H9 (cell line): ENCODE results near the gene DMAC2. TPM values are rescaled to one million over a fixed set of nuclear protein-coding genes. Genes with fewer than 3 reads are reported as not detected.

ENCODE experiments used
- DNase-seq: peaks from one replicate; pipeline ENCODE4 v3.0.0-alpha.2; 2017
- H2AFZ ChIP-seq: one replicate; pipeline ENCODE4 v1.6.1; 2013; ENCODE audit warnings: mild to moderate bottlenecking, low read length, control low read depth, moderate library complexity
- H2AK5ac ChIP-seq: 2 replicates; pipeline ENCODE4 v1.6.1; 2013; ENCODE audit warnings: low read length, control low read depth, mixed read lengths; ENCODE audit not compliant: insufficient read length
- H2BK120ac ChIP-seq: one replicate; pipeline ENCODE4 v1.6.1; 2013; ENCODE audit warnings: low read depth, mild to moderate bottlenecking, low read length, control low read depth, inconsistent platforms; ENCODE audit not compliant: poor library complexity, severe bottlenecking
- H2BK12ac ChIP-seq: 2 replicates; pipeline ENCODE4 v1.6.1; 2013; ENCODE audit warnings: low read length, control low read depth, mixed read lengths, low read depth; ENCODE audit not compliant: insufficient read length
- H2BK15ac ChIP-seq: 2 replicates; pipeline ENCODE4 v1.6.1; 2013; ENCODE audit warnings: low read depth, low read length, control low read depth
- H2BK20ac ChIP-seq: one replicate; pipeline ENCODE4 v1.6.1; 2013; ENCODE audit warnings: low read depth, mild to moderate bottlenecking, low read length, control low read depth, inconsistent platforms; ENCODE audit not compliant: poor library complexity, severe bottlenecking
- H2BK5ac ChIP-seq: 2 replicates; pipeline ENCODE4 v1.6.1; 2013; ENCODE audit warnings: low read length, control low read depth, mixed read lengths; ENCODE audit not compliant: insufficient read length
- H3K14ac ChIP-seq: 2 replicates; pipeline ENCODE4 v1.6.1; 2013; ENCODE audit warnings: low read length, control low read depth; ENCODE audit not compliant: insufficient read depth
- H3K18ac ChIP-seq: 2 replicates; pipeline ENCODE4 v1.6.1; 2013; ENCODE audit warnings: low read depth, mild to moderate bottlenecking, mixed read lengths, low read length, control low read depth; ENCODE audit not compliant: insufficient read length
- H3K23ac ChIP-seq: 2 replicates; pipeline ENCODE4 v1.6.1; 2013; ENCODE audit warnings: low read length, control low read depth, mixed read lengths, low read depth; ENCODE audit not compliant: insufficient read length
- H3K23me2 ChIP-seq: 2 replicates; pipeline ENCODE4 v1.6.1; 2013; ENCODE audit warnings: low read depth, mild to moderate bottlenecking, mixed read lengths, low read length, control low read depth; ENCODE audit not compliant: insufficient read length, poor library complexity, severe bottlenecking
- H3K27ac ChIP-seq: 2 replicates; pipeline ENCODE4 v1.5.1; 2013; ENCODE audit warnings: low read length, control low read depth, mixed read lengths, low read depth; ENCODE audit not compliant: insufficient read length
- H3K27me3 ChIP-seq: 2 replicates; pipeline ENCODE4 v1.6.1; 2013; ENCODE audit warnings: low read length, control low read depth, inconsistent platforms; ENCODE audit not compliant: insufficient read depth
- H3K4ac ChIP-seq: 2 replicates; pipeline ENCODE4 v1.6.1; 2013; ENCODE audit warnings: low read depth, mild to moderate bottlenecking, control low read depth, inconsistent platforms, low read length, moderate library complexity
- H3K4me1 ChIP-seq: 2 replicates; pipeline ENCODE4 v1.6.1; 2013; ENCODE audit warnings: low read length, control low read depth, inconsistent platforms; ENCODE audit not compliant: insufficient read depth
- H3K4me2 ChIP-seq: 2 replicates; pipeline ENCODE4 v1.6.1; 2013; ENCODE audit warnings: low read length, control low read depth, mixed read lengths; ENCODE audit not compliant: insufficient read length, insufficient read depth
- H3K56ac ChIP-seq: 2 replicates; pipeline ENCODE4 v1.6.1; 2013; ENCODE audit warnings: low read depth, mild to moderate bottlenecking, mixed read lengths, low read length, control low read depth; ENCODE audit not compliant: insufficient read length
- H3K79me1 ChIP-seq: 2 replicates; pipeline ENCODE4 v1.6.1; 2013; ENCODE audit warnings: low read depth, mild to moderate bottlenecking, moderate library complexity, low read length, control low read depth, inconsistent platforms; ENCODE audit not compliant: insufficient read depth, poor library complexity, severe bottlenecking
- H3K79me2 ChIP-seq: 2 replicates; pipeline ENCODE4 v1.6.1; 2013; ENCODE audit warnings: low read length, control low read depth, inconsistent platforms; ENCODE audit not compliant: insufficient read depth
- H3K9ac ChIP-seq: 2 replicates; pipeline ENCODE4 v1.6.1; 2013; ENCODE audit warnings: low read length, control low read depth, mixed read lengths; ENCODE audit not compliant: insufficient read length; ENCODE audit errors: extremely low read depth
- H3K9me3 ChIP-seq: one replicate; pipeline ENCODE4 v1.6.1; 2013; ENCODE audit warnings: low read depth, low read length, inconsistent platforms; ENCODE audit not compliant: control insufficient read depth
- H3T11ph ChIP-seq: one replicate; pipeline ENCODE4 v1.6.1; 2013; ENCODE audit warnings: mild to moderate bottlenecking, low read length, control low read depth, inconsistent platforms
- H4K20me1 ChIP-seq: one replicate; pipeline ENCODE4 v1.6.1; 2013; ENCODE audit not compliant: control insufficient read depth, insufficient read length, insufficient read depth
- H4K5ac ChIP-seq: 2 replicates; pipeline ENCODE4 v1.6.1; 2013; ENCODE audit warnings: low read depth, mild to moderate bottlenecking, mixed read lengths, low read length, control low read depth; ENCODE audit not compliant: insufficient read length
- H4K8ac ChIP-seq: replicated peaks from 2 replicates; pipeline ENCODE4 v1.6.1; 2013; ENCODE audit warnings: low read length, control low read depth, mixed read lengths, low read depth; ENCODE audit not compliant: insufficient read length
- H4K91ac ChIP-seq: 2 replicates; pipeline ENCODE4 v1.6.1; 2013; ENCODE audit warnings: low read depth, mild to moderate bottlenecking, moderate library complexity, mixed read lengths, low read length, control low read depth; ENCODE audit not compliant: insufficient read length
- H3K27ac Mint-ChIP-seq, 3 experiments: 2 replicates in 2 of 3; 3 replicates in 1 of 3; pipeline ENCODE4 v1.8.0; 2020 to 2021; ENCODE audit warnings: mixed read lengths in 3 of 3, mild to moderate bottlenecking in 1 of 3, moderate library complexity in 1 of 3
- H3K27me3 Mint-ChIP-seq: 2 replicates; pipeline ENCODE4 v1.8.0; 2021; ENCODE audit warnings: low read depth, mild to moderate bottlenecking, moderate library complexity, mixed read lengths
- H3K36me3 Mint-ChIP-seq, 3 experiments: 2 replicates in 2 of 3; 3 replicates in 1 of 3; pipeline ENCODE4 v1.8.0; 2020 to 2021; ENCODE audit warnings: low read depth in 3 of 3, mixed read lengths in 3 of 3; ENCODE audit not compliant: insufficient read depth in 1 of 3
- H3K4me1 Mint-ChIP-seq, 2 experiments: 2 replicates each; pipeline ENCODE4 v1.8.0; 2020; ENCODE audit warnings: mixed read lengths in 2 of 2
- H3K4me3 Mint-ChIP-seq, 2 experiments: 2 replicates in 1 of 2; 3 replicates in 1 of 2; pipeline ENCODE4 v1.8.0; 2020 to 2021; ENCODE audit warnings: mild to moderate bottlenecking in 2 of 2, mixed read lengths in 2 of 2, moderate library complexity in 1 of 2
- H3K9me3 Mint-ChIP-seq, 2 experiments: 2 replicates in 1 of 2; 3 replicates in 1 of 2; pipeline ENCODE4 v1.8.0; 2020; ENCODE audit warnings: mild to moderate bottlenecking in 2 of 2, mixed read lengths in 2 of 2, moderate library complexity in 1 of 2
- WGBS: extraction: QIAGEN DNeasy Blood & Tissue Kit; methylation state at CpG from one replicate; pipeline ENCODE4 v1.1.7; 2013; ENCODE audit warnings: missing lambda C conversion rate, low lambda C conversion rate, mixed read lengths; ENCODE audit not compliant: insufficient read length; ENCODE audit errors: extremely low coverage; 5-methylcytosine and 5-hydroxymethylcytosine counted together
- total RNA-seq: library from RNA; stranded (reverse); gene quantifications from 2 replicates; pipeline ENCODE4 v1.2.1, GENCODE V29; 2021
- TF ChIP-seq, protein P1 (sequence below): fragments of 200-600 bp; sonication (generic); conservative IDR thresholded peaks from 3 replicates; pipeline ENCODE4 v1.8.0; 2021; ENCODE audit warnings: antibody characterized with exemption, mild to moderate bottlenecking

The DMAC2 gene
- total RNA-seq, 1 experiment from 2014 or later, result 70.5 TPM

GRCh38 chr19:41391618-41392017 is 48.1 kb downstream of the DMAC2 start:
- H2AFZ ChIP-seq, result no peak overlapping the region
- no peak overlapping the region for H3K4me2 ChIP-seq
- H3K27me3 ChIP-seq, result no peaks in the 10 kb centered on the region
- H3K4me1 ChIP-seq, result no peaks in the 10 kb centered on the region
- no peak overlapping the region for H2BK5ac ChIP-seq
- H4K91ac ChIP-seq, result no peak overlapping the region
- no peak overlapping the region for H2BK120ac ChIP-seq
- H3K18ac ChIP-seq, result no peak overlapping the region
- H3K23me2 ChIP-seq, result no peaks in the 10 kb centered on the region
- Mint-ChIP-seq H3K9me3 (no peaks in the 10 kb centered on the region), H3K4me1 (peaks cover 11% of the 10 kb centered on the region in 2 experiments), H3K27me3 (no peaks in the 10 kb centered on the region), H3K27ac (no peak overlapping the region; a peak in 1 of 7 replicates), H3K4me3 (no peak overlapping the region), H3K36me3 (peaks cover 2 to 62% (median 23%) of the 10 kb centered on the region in 3 experiments; a peak in 5 of 7 replicates)
- no peak overlapping the region for H3K14ac ChIP-seq
- H4K5ac ChIP-seq, result no peak overlapping the region
- no peak overlapping the region for H2AK5ac ChIP-seq
- no peaks in the 10 kb centered on the region for H3K79me2 ChIP-seq
- no peak overlapping the region for H2BK15ac ChIP-seq
- no peak overlapping the region for H3K9ac ChIP-seq
- H3K9me3 ChIP-seq, result no peaks in the 10 kb centered on the region
- no peak overlapping the region for H4K8ac ChIP-seq
- H2BK12ac ChIP-seq, result no peak overlapping the region
- DNase-seq, result no peak
- H3K27ac ChIP-seq, result no peak overlapping the region
- no CpG with 5 or more reads among the region's 11 CpGs for WGBS
- H3K56ac ChIP-seq, result no peak overlapping the region
- no peak overlapping the region for H3K4ac ChIP-seq
- H3K79me1 ChIP-seq, result no peaks in the 10 kb centered on the region
- H4K20me1 ChIP-seq, result no peaks in the 10 kb centered on the region
- TF ChIP-seq, protein P1, sequence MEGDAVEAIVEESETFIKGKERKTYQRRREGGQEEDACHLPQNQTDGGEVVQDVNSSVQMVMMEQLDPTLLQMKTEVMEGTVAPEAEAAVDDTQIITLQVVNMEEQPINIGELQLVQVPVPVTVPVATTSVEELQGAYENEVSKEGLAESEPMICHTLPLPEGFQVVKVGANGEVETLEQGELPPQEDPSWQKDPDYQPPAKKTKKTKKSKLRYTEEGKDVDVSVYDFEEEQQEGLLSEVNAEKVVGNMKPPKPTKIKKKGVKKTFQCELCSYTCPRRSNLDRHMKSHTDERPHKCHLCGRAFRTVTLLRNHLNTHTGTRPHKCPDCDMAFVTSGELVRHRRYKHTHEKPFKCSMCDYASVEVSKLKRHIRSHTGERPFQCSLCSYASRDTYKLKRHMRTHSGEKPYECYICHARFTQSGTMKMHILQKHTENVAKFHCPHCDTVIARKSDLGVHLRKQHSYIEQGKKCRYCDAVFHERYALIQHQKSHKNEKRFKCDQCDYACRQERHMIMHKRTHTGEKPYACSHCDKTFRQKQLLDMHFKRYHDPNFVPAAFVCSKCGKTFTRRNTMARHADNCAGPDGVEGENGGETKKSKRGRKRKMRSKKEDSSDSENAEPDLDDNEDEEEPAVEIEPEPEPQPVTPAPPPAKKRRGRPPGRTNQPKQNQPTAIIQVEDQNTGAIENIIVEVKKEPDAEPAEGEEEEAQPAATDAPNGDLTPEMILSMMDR, result no peak
- no peak overlapping the region for H3T11ph ChIP-seq
- H3K23ac ChIP-seq, result no peak overlapping the region
- no peak overlapping the region for H2BK20ac ChIP-seq
